GM21447 (cell line): ENCODE results near the gene DCDC1.
"Not testable (repeated sequence)": the region's sequence is repeated elsewhere in the genome, so short reads cannot be mapped to it uniquely, and the experiment has no call there.

Experiments used
- ATAC-seq: cut with Tn5 transposase; IDR thresholded peaks from one replicate; pipeline ENCODE4 v1.9.1; 2021; ENCODE audit not compliant: unreplicated experiment

DCDC1 gene

GRCh38 chr11:31326470-31327148 lies 42.9 kb downstream of the DCDC1 start:
- ATAC-seq, result peak; percentile 76

GRCh38 chr11:31325160-31325559 lies 44.4 kb downstream of the DCDC1 start:
- ATAC-seq, result no peak

GRCh38 chr11:31323145-31323544 lies 46.4 kb downstream of the DCDC1 start:
- ATAC-seq, result no peak

- not testable (repeated sequence) for ATAC-seq
Measured at GRCh38 chr11:31321494-31321893, 48.0 kb downstream of the DCDC1 start.

GRCh38 chr11:31303644-31304180 lies 65.8 kb downstream of the DCDC1 start:
- no peak for ATAC-seq

GRCh38 chr11:31301549-31302510 lies 67.7 kb downstream of the DCDC1 start:
- no peak for ATAC-seq

GRCh38 chr11:31295308-31295707 lies 74.2 kb downstream of the DCDC1 start:
- no peak for ATAC-seq

GRCh38 chr11:31273527-31273926 lies 96.0 kb downstream of the DCDC1 start:
- not testable (repeated sequence) for ATAC-seq

GRCh38 chr11:31267720-31268119 lies 101.8 kb downstream of the DCDC1 start:
- ATAC-seq, result no peak

GRCh38 chr11:31264834-31265233 lies 104.7 kb downstream of the DCDC1 start:
- no peak for ATAC-seq

- no peak for ATAC-seq
Measured at GRCh38 chr11:31262761-31263160, 106.8 kb downstream of the DCDC1 start.

GRCh38 chr11:31259797-31260196 lies 109.7 kb downstream of the DCDC1 start:
- ATAC-seq, result no peak

GRCh38 chr11:31254415-31254814 lies 115.1 kb downstream of the DCDC1 start:
- no peak for ATAC-seq

GRCh38 chr11:31248768-31249167 lies 120.8 kb downstream of the DCDC1 start:
- ATAC-seq, result no peak

- no peak for ATAC-seq
Measured at GRCh38 chr11:31247321-31247720, 122.2 kb downstream of the DCDC1 start.

GRCh38 chr11:31246451-31247165 lies 122.9 kb downstream of the DCDC1 start:
- no peak for ATAC-seq

GRCh38 chr11:31243706-31244105 lies 125.8 kb downstream of the DCDC1 start:
- ATAC-seq, result no peak

GRCh38 chr11:31240340-31240904 lies 129.1 kb downstream of the DCDC1 start:
- no peak for ATAC-seq

- no peak for ATAC-seq
Measured at GRCh38 chr11:31237819-31238760, 131.4 kb downstream of the DCDC1 start.

- no peak for ATAC-seq
Measured at GRCh38 chr11:31236143-31236542, 133.4 kb downstream of the DCDC1 start.
